NK-92 (cell line): ENCODE data around the gene ZNF574.
"Not testable (repeated sequence)": the region's sequence is repeated elsewhere in the genome, so short reads cannot be mapped to it uniquely, and the experiment has no call there.

Experiments
- DNase-seq: peaks from one replicate; lab custom pipeline; 2025; ENCODE audit not compliant: unreplicated experiment; lab: John Stamatoyannopoulos, UW

ZNF574 gene

GRCh38 chr19:42096255-42096837 lies 20.4 kb downstream of the ZNF574 start:
- DNase-seq = no peak

DNA sequence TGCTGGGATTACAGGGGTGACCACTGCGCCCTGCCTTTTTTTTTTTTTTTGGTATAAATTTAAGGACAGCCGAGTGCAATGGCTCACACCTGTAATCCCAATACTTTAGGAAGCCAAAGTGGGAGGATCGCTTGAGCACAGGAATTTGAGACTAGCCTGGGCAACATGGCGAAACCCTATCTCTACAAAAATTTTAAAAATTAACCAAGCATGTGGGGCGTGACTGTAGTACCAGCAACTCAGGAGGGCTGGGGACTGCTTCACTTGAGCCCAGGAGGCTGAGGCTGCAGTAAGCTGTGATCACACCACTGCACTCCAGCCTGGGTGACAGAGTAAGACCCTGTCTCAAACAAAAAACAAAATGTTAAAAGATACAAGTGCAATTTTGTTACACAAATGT lies 21.5 kb downstream of the ZNF574 start:
- DNase-seq = no peak

- DNase-seq = no peak
Measured at GRCh38 chr19:42098781-42099180, 22.8 kb downstream of the ZNF574 start.

- no peak for DNase-seq
Measured at GRCh38 chr19:42099336-42099925, 23.5 kb downstream of the ZNF574 start.

DNA sequence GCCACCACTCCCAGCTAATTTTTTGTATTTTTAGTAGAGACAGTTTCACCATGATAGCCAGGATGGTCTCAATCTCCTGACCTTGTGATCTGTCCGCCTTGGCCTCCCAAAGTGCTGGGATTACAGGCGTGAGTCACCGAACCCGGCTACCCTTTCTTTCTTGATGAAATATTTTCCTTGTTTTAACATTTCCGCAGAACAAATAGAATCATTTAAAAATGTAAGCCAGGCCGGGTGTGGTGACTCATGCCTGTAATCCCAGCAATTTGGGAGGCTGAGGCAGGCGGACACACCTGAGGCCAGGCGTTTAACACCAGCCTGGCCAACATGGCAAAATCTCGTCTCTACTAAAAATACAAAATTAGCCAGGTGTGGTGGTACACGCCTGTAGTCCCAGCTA lies 24.3 kb downstream of the ZNF574 start:
- not testable (repeated sequence) for DNase-seq

DNA sequence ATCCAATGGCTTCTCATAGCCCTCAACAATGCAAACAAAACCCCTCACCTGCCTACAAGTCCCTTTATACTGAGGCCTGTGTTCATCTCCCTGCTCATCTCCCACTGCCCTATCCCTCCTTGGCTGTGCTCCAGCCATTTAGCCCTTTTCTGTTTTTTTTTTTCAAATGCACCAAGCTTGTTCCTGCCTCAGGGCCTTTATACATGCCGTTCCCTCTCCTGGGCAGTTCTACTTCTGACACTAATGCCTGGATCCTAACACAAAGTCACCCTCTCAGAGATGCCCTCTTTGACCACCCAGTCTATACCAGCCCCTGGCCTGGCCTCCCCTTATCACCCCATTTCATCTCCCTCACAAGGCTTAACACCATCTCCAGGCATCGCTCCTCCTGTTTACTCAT lies 26.9 kb downstream of the ZNF574 start:
- no peak for DNase-seq

DNA sequence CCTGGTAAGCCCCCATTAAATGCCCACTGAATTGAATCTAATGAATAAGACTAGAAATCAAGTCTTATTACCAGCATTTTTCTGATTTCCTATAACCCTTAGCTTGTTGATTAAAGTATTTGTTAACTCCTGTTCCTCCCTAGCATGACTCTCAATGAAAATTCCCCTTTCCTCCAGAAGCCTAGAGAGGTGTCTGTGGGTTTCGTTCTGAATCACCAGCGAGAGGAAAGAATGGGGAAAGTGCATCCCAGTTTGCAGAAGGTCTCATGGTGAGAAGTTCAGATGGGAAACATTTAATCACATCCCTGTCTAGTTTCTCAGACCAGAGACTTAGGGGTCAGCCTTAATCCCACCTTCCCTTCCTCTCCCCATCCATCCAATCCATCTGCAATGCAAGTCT lies 29.4 kb downstream of the ZNF574 start:
- DNase-seq = no peak

- DNase-seq = no peak
Measured at GRCh38 chr19:42108527-42109389, 32.8 kb downstream of the ZNF574 start.

GRCh38 chr19:42109896-42110295 lies 33.9 kb downstream of the ZNF574 start:
- no peak for DNase-seq

DNA sequence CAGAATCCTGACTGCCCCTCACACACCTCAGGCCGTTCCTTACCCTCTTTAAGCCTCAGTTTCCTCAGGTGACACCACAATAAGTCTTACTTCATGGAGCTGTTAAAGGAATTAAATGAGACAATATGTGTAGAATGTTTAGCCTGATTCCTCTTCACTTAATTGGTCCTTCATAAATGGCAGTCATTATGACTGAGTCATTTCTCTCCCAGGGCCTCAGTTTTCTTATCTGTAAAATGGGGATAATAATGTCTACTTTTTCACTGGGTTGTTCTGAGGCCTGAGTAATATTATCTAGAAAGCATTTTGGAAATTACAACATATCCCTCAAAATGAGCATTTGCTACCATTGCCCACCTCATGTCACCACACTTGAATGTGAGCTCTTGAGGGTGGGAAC lies 34.7 kb downstream of the ZNF574 start:
- no peak for DNase-seq

DNA sequence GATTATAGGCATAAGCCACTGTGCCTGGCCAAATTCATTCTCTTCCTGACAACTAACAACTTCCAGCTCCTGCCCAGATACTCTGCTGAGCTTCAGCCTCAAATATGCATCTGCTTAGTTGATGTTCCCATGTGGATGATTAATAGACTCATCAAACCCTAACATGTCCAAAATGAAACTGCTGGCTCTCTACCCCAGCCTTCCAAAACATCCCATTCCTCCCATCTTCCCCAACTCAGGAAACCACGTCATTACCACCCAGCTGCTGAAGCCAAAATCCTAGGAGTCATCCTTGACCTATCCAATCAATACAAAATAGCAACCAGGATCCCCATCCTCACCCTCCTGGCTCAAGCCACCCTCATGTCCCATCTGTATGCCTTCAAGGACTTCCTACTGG lies 35.4 kb downstream of the ZNF574 start:
- DNase-seq = no peak

DNA sequence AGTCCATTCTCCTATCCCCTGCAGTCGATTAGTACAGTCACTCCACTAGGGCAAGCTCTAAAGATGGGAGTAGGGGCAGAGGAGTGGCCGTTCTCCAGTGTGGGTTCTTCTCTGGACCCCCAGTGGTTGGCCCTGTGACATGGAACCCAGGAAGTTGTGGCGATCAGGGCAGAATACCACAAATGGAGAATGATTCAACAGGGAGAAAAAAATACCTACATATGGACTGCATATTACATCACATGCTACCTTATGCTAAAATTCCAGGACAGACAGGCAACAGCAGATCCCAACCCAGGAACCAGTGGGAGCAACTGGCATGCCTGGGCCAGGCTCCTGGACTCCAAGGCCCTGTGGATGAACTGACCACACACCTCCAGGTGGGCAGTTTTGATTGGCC lies 35.8 kb downstream of the ZNF574 start:
- no peak for DNase-seq

- no peak for DNase-seq
Measured at GRCh38 chr19:42113641-42114348, 37.8 kb downstream of the ZNF574 start.

DNA sequence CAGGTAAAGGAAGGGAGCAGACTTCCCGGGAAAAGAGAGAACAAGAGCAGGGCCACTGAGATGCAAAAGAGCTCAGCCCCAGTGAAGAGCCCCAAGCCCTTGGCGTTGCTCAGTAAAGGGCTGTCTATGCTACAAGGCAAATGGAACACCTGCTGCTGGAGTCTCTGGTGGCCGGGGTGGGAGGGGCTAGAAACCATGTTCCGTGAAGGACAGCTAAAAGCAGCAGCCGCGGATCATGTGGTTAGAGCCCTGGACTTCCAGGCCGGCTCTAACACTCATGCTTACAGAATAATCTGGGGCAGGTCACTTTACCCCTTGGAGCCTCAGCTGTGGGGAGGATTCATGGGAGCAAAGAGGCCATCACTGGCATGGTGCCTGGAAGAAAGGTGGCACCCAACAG lies 38.4 kb downstream of the ZNF574 start:
- DNase-seq = no peak

DNA sequence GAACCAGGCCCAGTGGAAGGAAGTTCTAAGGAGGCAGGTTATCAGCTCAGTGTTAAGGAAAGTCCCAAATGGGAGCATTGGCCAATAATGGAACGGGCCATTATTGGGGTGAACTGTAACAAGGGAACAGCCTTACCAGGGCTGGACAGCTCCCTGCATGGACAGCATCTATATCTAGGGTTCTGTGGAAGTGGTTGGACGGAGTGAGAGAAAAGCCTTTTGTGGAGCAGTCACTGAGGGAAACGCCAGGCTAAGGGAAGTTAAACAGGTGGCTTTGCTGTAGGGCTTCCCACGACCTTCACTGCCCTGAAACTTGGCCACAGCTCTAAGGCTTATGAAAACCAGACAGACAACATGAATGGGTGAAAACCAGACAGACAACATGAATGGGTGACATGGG lies 39.3 kb downstream of the ZNF574 start:
- DNase-seq = no peak

DNA sequence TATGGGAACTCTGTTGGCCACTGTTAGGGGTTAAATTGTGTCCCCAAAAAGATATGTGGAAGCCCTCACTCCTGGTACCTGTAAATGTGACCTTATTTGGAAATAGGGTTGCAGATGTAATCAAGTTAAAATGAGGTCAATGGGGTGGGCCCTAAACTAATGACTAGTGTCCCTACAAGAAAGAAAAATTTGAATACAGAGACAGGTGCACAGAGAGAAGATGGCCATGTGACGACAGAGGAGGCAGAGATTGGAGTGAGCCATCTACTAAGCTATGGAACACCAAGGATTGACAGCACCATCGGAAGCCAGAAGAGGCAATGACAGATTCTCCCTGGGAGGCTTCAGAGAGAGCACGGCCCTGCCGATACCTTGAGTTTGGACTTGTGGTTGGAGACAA lies 39.7 kb downstream of the ZNF574 start:
- no peak for DNase-seq

DNA sequence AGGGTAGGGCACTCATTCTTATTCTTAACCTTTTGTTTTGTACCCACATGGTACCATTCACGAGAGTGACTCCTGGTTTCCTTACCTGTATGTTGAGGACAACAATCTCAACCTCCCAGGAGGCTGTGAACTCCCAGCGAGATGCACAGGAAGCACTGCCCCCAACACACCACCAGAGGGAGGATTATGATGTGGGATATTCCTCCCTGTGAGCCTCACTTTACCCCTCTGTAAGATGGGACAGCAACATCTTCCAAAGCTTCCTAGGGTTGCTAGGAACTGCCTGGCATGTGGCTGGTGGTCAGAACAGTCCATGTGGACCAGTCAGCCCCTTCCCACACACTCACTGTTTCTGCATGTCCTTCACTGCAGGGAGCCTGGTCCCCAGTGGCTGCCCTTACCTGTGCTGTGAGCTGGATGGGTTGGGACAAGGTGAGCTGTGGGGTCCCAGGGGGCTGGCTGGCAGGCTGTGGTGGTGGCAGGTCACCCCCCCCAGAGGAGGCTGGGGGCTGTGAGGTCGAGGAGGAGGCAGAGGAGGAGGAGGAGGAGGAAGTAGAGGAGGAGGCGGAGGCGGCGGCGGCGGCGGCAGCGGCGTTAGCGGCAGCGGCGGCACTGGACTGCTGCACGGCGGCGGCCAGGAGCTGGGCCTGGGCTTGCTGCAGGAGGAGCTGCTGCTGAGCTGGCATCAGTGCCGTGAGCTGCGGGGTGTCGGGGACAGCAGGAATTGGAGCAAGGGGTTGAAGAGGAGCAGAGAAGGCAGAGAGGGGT lies 40.5 kb downstream of the ZNF574 start:
- no peak for DNase-seq

DNA sequence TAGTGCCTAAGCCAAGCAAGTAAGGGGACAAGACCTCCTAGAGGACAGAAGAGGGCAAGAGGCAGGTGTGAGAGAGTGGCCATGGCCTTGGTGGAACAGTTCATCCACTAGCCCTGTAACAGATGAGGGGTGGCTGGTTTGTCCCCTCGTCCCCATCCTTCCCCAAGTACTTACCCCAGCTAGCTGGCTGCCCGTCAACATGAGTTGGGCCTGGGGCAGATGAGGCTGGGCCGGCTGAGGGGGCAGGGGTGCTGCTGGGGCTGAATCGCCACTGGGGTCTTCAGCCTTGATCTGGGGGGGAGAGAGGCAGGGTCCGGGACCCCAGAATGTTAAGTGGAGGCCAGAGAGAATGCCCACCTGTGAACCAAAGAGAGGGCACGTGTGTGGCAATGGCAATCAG lies 41.1 kb downstream of the ZNF574 start:
- no peak for DNase-seq

DNA sequence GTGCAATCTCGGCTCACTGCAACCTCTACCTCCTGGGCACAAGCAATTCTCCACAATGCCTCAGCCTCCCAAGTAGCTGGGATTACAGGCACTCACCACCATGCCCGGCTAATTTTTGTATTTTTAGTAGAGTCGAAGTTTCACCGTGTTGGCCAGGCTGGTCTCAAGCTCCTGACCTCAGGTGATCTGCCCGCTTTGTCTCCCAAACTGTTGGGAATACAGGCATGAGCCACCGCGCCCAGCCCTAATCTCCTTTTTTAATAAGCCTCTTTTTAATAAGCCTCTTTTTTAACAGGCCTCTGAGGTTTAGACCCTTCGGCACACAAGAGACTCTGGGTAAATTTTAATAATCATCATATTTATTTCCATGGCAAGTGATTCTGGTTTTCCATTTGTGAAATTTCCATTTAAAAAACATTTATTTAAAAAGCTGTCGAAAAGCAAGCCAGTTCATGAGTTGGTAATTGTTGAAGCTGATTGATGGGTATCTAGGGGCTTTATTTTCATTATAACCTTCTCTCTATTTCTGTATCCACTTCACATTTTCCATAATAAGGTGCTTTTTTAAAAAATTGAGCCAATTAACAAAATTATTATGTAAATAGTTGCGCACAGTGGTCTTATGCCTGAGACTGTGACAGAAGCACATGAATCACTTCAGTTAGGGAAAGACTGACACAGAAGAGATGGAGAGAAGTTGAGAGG lies 44.5 kb downstream of the ZNF574 start:
- DNase-seq = no peak

DNA sequence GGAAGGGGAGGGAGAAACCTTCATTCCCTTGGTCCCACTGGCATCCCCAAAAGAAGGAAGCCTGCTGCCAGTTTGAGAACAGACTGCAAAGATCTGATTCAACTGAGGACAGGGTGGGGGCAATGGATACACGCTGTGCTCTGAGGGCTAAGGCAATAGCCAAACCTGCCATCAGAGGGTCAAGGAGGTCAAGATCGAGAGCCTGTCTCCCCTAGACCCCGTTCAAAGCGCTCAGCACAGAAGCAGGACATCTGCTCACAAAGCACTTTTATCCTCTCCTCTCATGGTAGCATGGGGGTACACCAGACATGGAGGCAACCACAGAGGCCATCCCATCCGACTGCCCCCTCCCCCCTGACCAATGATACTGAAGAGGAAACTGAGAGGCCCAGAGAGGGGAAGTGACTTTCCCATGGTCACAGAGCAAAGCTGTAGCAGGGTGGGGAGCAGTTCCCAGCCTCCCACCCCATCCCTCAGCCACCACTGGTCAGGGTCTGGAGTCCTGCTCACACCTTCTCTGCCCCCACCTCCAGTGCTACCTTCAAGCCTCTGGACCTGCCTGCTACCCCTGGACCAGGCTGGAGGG lies 45.2 kb downstream of the ZNF574 start:
- no peak for DNase-seq
